Stomach (tissue), 4 donors: ENCODE results near the gene PLCXD3.

ENCODE experiments used
- CTCF ChIP-seq, 7 experiments: fragments of 450-650 bp in 4 of 7; fragments of 200-600 bp in 3 of 7; sonication (generic) in 3 of 7; IDR thresholded peaks; one replicate each; pipeline ENCODE4 v1.5.1; 2016 to 2019; ENCODE audit warnings: antibody characterized with exemption in 7 of 7, control low read depth in 2 of 7, mild to moderate bottlenecking in 1 of 7
- POLR2AphosphoS5 ChIP-seq, 3 donors: sonication (generic); formaldehyde crosslinking; IDR thresholded peaks; one replicate each; pipeline ENCODE4 v1.6.1; 2016; ENCODE audit warnings: antibody characterized with exemption in 3 of 3

DNA sequence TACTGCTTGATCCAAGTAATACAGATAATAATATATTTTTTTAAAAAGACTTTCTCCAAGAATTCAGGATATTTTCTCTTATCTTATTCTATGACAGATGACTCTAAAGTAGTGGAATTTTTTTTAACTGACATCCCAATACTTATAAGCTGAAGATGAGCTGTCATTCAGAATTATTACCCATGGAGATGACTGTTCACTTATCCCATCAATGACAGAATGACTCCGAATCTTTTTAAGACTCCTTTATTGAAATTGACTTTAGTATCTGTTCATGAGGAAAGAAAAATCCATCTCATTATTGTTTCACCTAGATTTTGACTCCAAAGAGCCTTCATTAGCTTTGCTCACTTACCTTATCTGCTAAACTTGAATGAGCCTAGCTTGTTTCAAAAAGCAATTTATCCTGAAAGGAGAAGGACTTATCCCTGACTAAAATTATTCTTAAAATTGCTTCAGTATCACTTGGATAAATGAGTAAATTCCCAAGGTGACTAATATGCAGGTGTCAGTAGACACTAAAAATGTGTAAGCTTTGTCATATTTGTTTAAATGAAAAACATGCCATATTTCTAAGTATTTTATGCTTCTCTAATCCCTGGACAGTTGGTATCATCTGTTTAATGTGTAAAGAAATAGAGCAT, 146.9 kb downstream of the PLCXD3 start:
- TF ChIP-seq POLR2AphosphoS5 (IDR thresholded peaks at IDR 0.05) = no peak
- no peak for TF ChIP-seq CTCF (IDR thresholded peaks at IDR 0.05)
